Adipocyte (in vitro differentiated cells): ENCODE data around the gene SPECC1.
"Not testable (repeated sequence)": the region's sequence is repeated elsewhere in the genome, so short reads cannot be mapped to it uniquely, and the experiment has no call there.

Experiments used
- DNase-seq: peaks from one replicate; pipeline ENCODE4 v3.0.0-alpha.2; 2015; ENCODE audit warnings: low read depth
- H3K27me3 ChIP-seq: replicated peaks from 2 replicates; pipeline ENCODE4 v1.7.0; 2013; ENCODE audit warnings: mild to moderate bottlenecking, low read length, moderate library complexity; ENCODE audit not compliant: control insufficient read depth, insufficient read depth
- H3K36me3 ChIP-seq: 2 replicates; pipeline ENCODE4 v1.7.0; 2013; ENCODE audit warnings: low read length, mild to moderate bottlenecking, moderate library complexity; ENCODE audit not compliant: control insufficient read depth, insufficient read depth, severe bottlenecking
- H3K4me1 ChIP-seq: 2 replicates; pipeline ENCODE4 v1.7.0; 2013; ENCODE audit warnings: mild to moderate bottlenecking, low read length, moderate library complexity; ENCODE audit not compliant: control insufficient read depth, insufficient read depth
- H3K4me3 ChIP-seq: 2 replicates; pipeline ENCODE4 v1.7.0; 2013; ENCODE audit warnings: mild to moderate bottlenecking, low read length, moderate library complexity
- H3K9ac ChIP-seq: 2 replicates; pipeline ENCODE4 v1.7.0; 2013; ENCODE audit warnings: mild to moderate bottlenecking, low read length, moderate library complexity
- H3K9me3 ChIP-seq: 2 replicates; pipeline ENCODE4 v1.7.0; 2013; ENCODE audit warnings: mild to moderate bottlenecking, low read length, moderate library complexity; ENCODE audit not compliant: control insufficient read depth

The SPECC1 gene

DNA sequence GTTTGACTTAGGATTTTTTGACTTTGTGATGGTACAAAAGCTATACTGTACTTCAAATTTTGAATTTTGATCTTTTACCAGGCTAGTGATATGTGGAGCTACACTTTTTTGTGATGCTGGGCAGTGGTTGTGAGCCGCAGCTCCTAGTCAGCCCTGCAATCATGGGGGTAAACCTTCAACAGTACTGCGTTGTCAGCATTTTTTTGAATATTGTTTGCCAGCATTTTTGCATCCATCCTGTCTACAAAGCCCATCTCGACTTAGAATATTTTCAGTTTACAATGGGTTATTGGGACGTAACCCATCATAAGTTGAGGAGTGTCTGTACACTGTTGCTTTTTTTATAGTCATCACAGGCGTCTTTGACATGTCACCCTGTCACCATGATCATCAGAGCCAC is 142.0 kb downstream of the SPECC1 start:
- no peaks in the 10 kb centered on the region for H3K27me3 ChIP-seq
- no peak overlapping the region for H3K9ac ChIP-seq
- no peaks in the 10 kb centered on the region for H3K9me3 ChIP-seq
- no peaks in the 10 kb centered on the region for H3K36me3 ChIP-seq
- no peaks in the 10 kb centered on the region for H3K4me1 ChIP-seq
- no peak overlapping the region for H3K4me3 ChIP-seq
- no peak for DNase-seq

DNA sequence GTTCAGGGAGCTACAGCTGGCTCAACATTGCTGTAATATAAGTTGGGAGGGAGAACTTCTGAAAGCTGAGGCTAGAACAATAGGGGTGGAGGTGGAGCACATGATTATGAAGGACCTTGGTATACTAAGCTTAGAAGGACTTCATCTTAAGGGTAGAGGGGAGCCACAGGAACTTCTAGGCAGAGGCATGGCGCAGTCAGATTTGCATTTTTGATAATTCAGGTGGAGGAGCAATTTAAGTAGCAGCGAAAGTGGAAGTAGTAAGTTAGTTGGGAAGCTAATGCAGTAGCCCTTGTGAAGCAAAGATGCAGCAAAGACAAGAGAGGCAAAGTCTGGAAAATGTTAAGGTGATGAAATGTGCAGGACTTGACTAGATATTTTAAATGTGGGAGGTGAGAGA is 144.1 kb downstream of the SPECC1 start:
- DNase-seq = no peak
- no peaks in the 10 kb centered on the region for H3K9me3 ChIP-seq
- H3K9ac ChIP-seq = no peak overlapping the region
- H3K4me1 ChIP-seq = no peaks in the 10 kb centered on the region
- no peak overlapping the region for H3K4me3 ChIP-seq
- no peaks in the 10 kb centered on the region for H3K27me3 ChIP-seq
- no peaks in the 10 kb centered on the region for H3K36me3 ChIP-seq

DNA sequence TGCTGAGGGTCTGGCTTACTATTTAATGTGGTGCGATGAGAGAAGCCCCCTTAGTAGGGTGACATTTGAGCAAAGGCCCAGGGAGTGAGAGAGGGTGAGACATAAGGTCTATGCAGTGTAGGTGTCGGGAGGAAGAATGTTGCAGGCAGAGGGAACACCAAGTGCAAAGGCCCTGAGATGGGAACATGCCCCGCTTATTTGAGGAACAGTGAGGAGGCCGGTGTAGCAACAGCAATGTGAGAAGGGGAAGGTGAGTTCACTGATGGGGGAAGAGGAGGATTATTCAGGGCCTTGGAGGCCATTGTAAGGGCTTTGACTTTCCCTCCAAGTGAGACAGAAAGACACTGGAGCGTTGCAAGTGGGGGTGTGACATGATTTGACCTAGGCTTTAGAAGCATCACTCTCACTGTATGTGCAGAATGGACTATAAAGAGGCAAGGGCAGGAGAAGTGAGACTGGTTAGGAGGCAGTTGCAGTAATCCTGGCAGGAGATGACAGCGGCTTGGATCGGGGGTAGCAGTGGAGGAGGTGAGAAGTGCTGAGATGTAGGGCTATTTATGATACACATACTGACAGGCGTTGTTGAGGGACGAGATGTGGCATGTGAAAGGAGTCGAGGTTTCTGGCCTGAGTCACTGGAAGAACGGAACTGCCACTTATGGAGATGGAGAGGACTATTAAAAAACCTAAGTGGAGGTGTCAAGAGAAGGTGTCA is 145.3 kb downstream of the SPECC1 start:
- H3K4me1 ChIP-seq = no peaks in the 10 kb centered on the region
- H3K9ac ChIP-seq = no peak overlapping the region
- no peaks in the 10 kb centered on the region for H3K27me3 ChIP-seq
- H3K9me3 ChIP-seq = no peaks in the 10 kb centered on the region
- H3K36me3 ChIP-seq = no peaks in the 10 kb centered on the region
- DNase-seq = no peak
- H3K4me3 ChIP-seq = no peak overlapping the region

DNA sequence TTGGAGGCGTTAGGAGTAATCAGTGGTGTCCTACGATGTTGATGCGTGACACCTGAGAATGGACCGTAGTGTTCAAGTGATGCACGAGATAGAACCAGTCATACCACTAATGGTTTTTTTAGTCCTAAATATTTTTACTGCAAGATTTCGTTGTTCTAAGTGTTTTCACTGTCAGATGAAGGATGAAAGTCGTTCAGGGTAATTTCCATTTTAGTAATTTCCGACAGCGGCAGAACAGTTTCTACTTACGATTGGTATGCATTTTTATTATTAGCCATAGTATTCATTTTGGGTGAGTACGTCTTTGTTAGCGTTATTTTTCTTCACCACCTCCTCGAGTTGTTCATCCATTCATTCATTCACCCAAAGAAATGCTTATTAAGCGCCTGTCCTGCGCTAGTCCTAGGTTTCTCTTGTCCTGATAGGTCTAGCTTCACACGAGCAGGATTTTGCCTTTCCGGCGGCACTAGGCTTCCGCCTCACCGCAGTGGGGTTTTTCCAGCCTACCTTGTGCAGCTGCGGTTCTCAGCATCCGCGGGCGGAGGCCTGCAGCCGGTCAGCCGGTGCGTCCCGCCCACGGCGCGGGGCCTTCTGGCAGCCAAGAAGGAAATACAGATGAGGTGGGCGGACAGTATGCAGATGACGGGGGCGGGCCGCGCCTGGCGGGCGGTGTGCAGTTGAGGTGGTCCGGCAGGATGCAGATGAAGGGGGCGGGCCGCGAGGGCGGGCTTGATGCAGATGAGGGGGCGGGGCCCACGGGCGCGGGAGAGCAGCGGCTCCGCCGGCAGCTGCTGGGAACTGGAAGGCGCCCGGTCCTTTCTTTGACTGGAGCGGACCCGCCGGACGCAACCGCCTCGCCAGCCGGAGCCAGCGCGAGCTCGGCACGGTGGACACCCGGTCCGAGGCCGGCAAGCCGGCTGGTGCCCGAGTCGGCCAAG is 146.4 kb downstream of the SPECC1 start:
- Histone ChIP-seq H3K9ac (no peak overlapping the region), H3K36me3 (no peaks in the 10 kb centered on the region), H3K4me1 (no peaks in the 10 kb centered on the region), H3K4me3 (peak overlapping the region; percentile 76), H3K9me3 (no peaks in the 10 kb centered on the region), H3K27me3 (no peaks in the 10 kb centered on the region)
- peak; percentile 93 for DNase-seq

DNA sequence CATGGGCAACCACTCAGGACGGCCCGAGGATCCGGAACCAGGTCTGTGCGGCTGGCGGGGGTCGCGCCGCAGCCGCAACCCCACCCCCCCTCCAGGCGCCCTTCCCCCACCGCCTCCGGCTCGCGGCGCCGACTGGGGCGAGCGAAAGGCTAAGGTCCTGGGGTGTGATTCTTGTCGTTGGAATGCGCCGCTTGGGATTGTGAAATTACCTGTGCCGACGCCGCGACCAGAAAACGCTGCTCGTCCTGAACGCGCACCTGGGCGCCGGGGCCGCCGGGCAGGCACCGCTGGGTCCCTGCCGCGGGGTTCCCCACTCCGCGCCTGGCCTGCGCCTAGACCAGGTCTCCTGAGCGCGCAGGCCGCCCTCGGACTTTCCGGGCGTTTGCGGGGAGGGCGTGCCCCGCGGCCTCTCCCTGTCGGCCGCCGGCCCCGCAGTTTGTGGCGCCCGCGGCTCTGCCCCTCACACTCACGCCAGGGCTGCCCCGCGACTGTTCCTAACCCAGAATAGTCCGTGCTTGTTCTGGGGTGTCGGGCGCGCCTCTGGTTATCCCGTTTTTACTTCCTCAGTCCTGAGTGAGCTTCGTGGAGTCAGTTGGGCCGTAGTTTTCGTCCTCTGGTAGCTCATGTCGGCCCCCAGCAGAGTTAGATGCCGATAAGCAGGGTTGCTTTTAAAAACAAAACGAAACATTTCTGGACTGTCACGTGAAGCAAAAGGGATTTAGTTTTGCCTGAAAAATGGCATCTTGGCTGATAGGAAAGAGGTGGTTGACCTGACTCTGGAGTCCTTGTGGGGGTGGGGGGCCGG is 147.2 kb downstream of the SPECC1 start:
- Histone ChIP-seq H3K9me3 (no peaks in the 10 kb centered on the region), H3K4me3 (peak overlapping the region; percentile 76), H3K27me3 (no peaks in the 10 kb centered on the region), H3K36me3 (no peaks in the 10 kb centered on the region), H3K4me1 (no peaks in the 10 kb centered on the region), H3K9ac (peak overlapping the region; percentile 65)
- peak; percentile 65 for DNase-seq

DNA sequence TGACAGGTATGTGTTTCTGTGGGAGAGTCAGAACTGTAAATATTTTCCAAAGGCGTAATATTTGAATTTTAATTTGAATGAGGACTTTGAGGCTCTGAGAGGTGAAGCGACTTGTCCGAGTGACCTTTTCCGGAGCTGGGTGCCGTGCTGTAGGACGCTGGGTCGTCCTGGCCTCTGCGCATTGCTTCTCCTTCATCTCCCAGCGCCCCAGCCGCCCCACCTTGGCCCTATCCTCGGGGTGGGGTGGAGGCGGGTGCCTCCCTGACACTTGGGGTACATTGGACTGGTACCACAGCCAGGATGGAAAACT is 147.8 kb downstream of the SPECC1 start:
- peak overlapping the region; percentile 76 for H3K4me3 ChIP-seq
- peak overlapping the region; percentile 65 for H3K9ac ChIP-seq
- no peak for DNase-seq
- H3K9me3 ChIP-seq = no peaks in the 10 kb centered on the region
- no peaks in the 10 kb centered on the region for H3K4me1 ChIP-seq
- H3K36me3 ChIP-seq = no peaks in the 10 kb centered on the region
- no peaks in the 10 kb centered on the region for H3K27me3 ChIP-seq

DNA sequence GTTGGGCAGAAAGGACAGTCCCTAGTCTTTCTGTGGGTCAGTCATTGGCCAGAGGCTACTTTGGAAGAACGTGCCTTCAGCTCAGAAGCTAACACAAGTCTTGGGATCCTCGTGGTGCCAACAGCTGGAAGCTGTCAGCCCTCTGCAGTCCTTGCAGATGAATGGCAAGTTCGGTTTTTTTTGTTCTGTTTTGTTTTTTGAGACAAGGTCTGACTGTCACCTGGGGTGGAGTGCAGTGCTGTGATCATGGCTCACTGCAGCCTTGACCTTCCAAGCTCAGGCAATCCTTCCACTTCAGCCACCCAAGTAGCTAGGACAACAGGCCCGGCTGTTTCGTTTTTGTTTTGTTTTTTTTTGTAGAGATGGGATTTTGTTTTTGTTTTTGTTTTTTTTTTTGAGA is 149.4 kb downstream of the SPECC1 start:
- H3K9ac ChIP-seq = no peak overlapping the region
- no peak for DNase-seq
- no peak overlapping the region for H3K4me3 ChIP-seq

DNA sequence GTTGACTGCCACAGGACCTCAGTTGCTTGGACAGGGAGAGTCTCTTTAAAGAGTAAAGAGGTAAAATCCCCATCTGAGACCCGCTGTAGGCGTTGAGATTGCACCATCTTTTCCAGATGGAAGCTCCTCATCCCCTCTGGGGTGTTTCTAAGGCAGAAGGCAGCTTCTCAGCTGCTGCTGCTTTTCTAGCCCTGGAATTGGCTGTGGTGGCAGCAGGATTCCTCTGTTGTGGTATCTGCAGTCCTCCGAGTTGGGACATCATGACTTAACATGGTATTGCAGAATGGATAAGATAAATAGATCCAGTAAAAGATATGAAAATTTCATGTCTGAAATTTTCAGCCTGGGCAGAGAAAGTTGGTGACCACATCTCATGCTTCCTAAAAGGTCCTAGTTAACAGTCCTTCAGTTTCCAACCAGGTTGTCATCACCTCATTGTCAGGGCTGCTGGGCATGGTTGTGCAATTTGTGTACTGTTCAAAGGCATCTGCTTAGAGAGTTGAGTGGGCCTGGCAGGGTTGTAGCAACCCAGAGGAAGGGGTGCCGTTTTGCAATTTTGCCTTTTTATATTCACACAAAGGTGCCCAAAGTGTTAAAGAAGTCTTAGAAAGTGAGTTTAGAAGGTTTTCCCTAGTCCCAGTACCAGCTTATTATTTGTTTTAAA is 150.4 kb downstream of the SPECC1 start:
- DNase-seq = no peak
- H3K4me1 ChIP-seq = no peaks in the 10 kb centered on the region

More for the DNA sequence above, 149.4 kb downstream of the SPECC1 start:
- Histone ChIP-seq H3K27me3 (no peaks in the 10 kb centered on the region), H3K36me3 (no peaks in the 10 kb centered on the region), H3K4me1 (no peaks in the 10 kb centered on the region), H3K9me3 (no peaks in the 10 kb centered on the region)

DNA sequence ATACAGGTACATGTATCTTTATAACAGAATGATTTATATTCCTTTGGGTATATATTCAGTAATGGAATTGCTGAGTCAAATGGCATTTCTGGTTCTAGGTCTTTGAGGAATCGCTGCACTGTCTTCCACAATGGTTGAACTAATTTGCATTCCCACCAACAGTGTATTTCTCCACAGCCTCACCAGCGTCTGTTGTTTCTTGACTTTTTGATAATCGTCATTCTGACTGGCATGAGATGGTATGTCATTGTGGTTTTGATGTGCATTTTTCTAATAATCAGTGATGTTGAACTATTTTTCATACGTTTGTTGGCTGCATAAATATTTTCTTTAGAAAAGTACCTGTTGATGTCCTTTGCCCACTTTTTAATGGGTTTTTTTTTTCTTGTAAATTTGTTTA is 156.4 kb downstream of the SPECC1 start:
- H3K36me3 ChIP-seq, H3K4me3 ChIP-seq, H3K27me3 ChIP-seq, H3K4me1 ChIP-seq, DNase-seq, H3K9ac ChIP-seq, H3K9me3 ChIP-seq: not testable (repeated sequence)

More for the DNA sequence above, 150.4 kb downstream of the SPECC1 start:
- no peak overlapping the region for H3K4me3 ChIP-seq
- no peaks in the 10 kb centered on the region for H3K36me3 ChIP-seq
- no peaks in the 10 kb centered on the region for H3K9me3 ChIP-seq
- H3K27me3 ChIP-seq = no peaks in the 10 kb centered on the region
- no peak overlapping the region for H3K9ac ChIP-seq

DNA sequence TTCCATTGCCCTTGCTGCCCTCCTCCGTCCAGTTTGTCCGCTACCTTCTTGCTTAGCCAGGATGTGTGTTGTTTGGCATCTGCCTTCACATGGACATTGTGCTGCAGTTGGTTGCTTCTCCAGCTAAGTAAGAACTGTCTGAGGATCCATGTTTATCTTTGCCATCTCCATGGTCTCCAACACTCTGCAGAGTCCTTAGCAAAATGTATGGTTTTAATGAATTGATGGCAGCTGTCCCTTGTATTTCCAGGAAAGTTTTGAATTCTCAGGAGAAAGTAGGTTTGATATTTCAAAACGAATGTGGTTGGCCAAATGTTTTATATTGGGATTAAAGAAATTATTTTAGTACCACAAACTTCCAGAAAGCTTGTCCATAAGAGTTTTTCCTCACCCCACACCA is 160.9 kb downstream of the SPECC1 start:
- H3K9ac ChIP-seq = no peak overlapping the region
- no peaks in the 10 kb centered on the region for H3K9me3 ChIP-seq
- no peak for DNase-seq
- no peak overlapping the region for H3K4me3 ChIP-seq
- no peaks in the 10 kb centered on the region for H3K36me3 ChIP-seq
- no peaks in the 10 kb centered on the region for H3K27me3 ChIP-seq
- no peaks in the 10 kb centered on the region for H3K4me1 ChIP-seq
